DOHH2 (cell line): ENCODE measurements around the gene AP1M2.

ENCODE experiments used
- CTCF ChIP-seq: fragments of 200-600 bp; sonication (generic); IDR thresholded peaks from one replicate; pipeline ENCODE4 v1.5.1; 2014; ENCODE audit warnings: antibody characterized with exemption, mild to moderate bottlenecking, low read depth, low read length; ENCODE audit not compliant: poor library complexity, severe bottlenecking
- EZH2phosphoT487 ChIP-seq: fragments of 200-600 bp; sonication (generic); IDR thresholded peaks from 2 replicates; pipeline ENCODE4 v1.6.1; 2017; ENCODE audit warnings: borderline replicate concordance, mild to moderate bottlenecking, antibody characterized with exemption, low read length, moderate library complexity, mixed read lengths

- TF ChIP-seq CTCF (no peak), EZH2phosphoT487 (no peak)
Measured at GRCh38 chr19:10543420-10544241, 43.5 kb downstream of the AP1M2 start, which contains the start of gene ATG4D.
